Spleen (tissue), 7 donors: ENCODE measurements around the gene BRD8.

Source experiments
- POLR2A ChIP-seq, 3 donors: fragments of 450-650 bp; IDR thresholded peaks; one replicate each; pipeline ENCODE4 v1.5.1; 2017; ENCODE audit warnings: antibody characterized with exemption in 3 of 3, mild to moderate bottlenecking in 1 of 3
- POLR2AphosphoS5 ChIP-seq, 3 donors: sonication (generic); formaldehyde crosslinking; IDR thresholded peaks; one replicate each; pipeline ENCODE4 v1.5.1; 2017; ENCODE audit warnings: antibody characterized with exemption in 3 of 3
- TF ChIP-seq, protein P1 (sequence below), 11 experiments: fragments of 200-600 bp in 7 of 11; fragments of 450-650 bp in 4 of 11; sonication (generic) in 4 of 11; IDR thresholded peaks in 8 of 11; conservative IDR thresholded peaks in 3 of 11; 1 replicate in 7 of 11; 2 replicates in 4 of 11; pipeline versions ENCODE4 v1.4.0 to v1.8.0; 2016 to 2021; ENCODE audit warnings: antibody characterized with exemption in 11 of 11, inconsistent platforms in 4 of 11, mild to moderate bottlenecking in 1 of 11
- donor health status: DM: no; HTN: no; CAD: no; lungs with moderate emphysema.
- donor health status: DM: no; HTN: no; CAD: no.
- donor health status: DM: no; HTN: no; CAD: no.

DNA sequence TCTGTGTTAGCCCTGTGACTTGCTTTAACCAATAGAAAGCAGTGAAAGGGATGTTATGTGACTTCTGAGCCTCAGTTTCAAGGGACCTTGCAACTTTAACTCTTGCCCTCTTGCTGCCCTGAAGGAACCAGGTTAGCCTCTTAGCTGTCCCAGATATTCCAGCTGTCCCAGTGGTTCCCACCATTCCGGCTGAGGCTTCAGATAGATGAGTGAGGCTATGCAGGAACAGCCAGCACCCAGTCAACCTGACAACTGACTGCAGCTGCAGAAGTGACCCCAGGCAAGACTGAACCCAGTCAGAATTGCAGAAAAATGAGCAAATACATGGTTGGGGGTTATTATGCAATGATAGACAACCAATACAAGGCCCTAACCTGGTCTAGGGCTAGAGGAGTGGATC, 45.1 kb upstream of the BRD8 start:
- TF ChIP-seq, protein P1, sequence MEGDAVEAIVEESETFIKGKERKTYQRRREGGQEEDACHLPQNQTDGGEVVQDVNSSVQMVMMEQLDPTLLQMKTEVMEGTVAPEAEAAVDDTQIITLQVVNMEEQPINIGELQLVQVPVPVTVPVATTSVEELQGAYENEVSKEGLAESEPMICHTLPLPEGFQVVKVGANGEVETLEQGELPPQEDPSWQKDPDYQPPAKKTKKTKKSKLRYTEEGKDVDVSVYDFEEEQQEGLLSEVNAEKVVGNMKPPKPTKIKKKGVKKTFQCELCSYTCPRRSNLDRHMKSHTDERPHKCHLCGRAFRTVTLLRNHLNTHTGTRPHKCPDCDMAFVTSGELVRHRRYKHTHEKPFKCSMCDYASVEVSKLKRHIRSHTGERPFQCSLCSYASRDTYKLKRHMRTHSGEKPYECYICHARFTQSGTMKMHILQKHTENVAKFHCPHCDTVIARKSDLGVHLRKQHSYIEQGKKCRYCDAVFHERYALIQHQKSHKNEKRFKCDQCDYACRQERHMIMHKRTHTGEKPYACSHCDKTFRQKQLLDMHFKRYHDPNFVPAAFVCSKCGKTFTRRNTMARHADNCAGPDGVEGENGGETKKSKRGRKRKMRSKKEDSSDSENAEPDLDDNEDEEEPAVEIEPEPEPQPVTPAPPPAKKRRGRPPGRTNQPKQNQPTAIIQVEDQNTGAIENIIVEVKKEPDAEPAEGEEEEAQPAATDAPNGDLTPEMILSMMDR (IDR thresholded peaks at IDR 0.05 in 8 of 11, conservative IDR thresholded peaks at IDR 0.05 in 3 of 11) = no peak
- TF ChIP-seq POLR2AphosphoS5 (IDR thresholded peaks at IDR 0.05) (no peak), POLR2A (IDR thresholded peaks at IDR 0.05) (no peak)
